ENCODE measurements around the gene GPR153. TPM values are rescaled to one million over a fixed set of nuclear protein-coding genes. Genes with fewer than 3 reads are reported as not detected.
A peak's percentile ranks its signal among the peaks of the same experiment; 100 is the strongest.

The GPR153 gene
- total and polyA plus RNA-seq, 2 of the 8 experiments (the other 6 are each of a cell fraction or from before 2014, with no cell fraction given) = 5.7 to 8.1 TPM

DNA sequence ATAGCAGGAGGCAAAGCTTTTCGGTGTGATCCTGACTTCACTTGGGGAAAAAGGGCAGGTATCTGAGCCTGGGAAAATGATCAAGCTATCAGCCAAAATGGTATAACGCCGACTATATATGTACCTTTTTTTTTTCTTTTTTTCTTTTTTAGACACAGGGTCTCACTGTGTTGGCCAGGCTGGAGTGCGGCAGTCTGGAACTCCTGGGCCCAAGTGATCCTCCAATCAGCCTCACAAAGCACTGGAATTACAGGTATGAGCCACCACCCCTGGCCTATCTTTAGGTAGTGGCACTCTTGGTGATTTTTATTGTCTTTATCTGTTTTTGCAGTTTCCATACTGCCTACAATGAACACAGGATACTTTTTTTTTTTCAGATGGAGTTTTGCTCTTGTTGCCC is 23.8 kb downstream of the GPR153 start:
- H2BK12ac ChIP-seq (ENCODE audit: low read depth, low read length) = no peak overlapping the region
- peaks cover 6 to 27% of the 10 kb centered on the region in 2 experiments for H3K79me2 ChIP-seq (ENCODE audit: control insufficient read depth in 1 of 2, insufficient read depth in 2 of 2, low read length in 2 of 2)
- no peak overlapping the region for H3K56ac ChIP-seq (replicated peaks; ENCODE audit: insufficient read length, low read depth, low read length)
- no peak overlapping the region for H3K9ac ChIP-seq (replicated peaks in 1 of 4; ENCODE audit: extremely low read depth in 1 of 4, low read depth in 3 of 4, low read length in 3 of 4)
- H3K27me3 ChIP-seq (replicated peaks in 1 of 4; ENCODE audit: control insufficient read depth in 3 of 4, extremely low read depth in 1 of 4, insufficient read depth in 3 of 4, low read length in 3 of 4) = no peaks in the 10 kb centered on the region
- peak overlapping the region; percentile 44; the same call in 1 of the 2 replicates for H3K18ac ChIP-seq (ENCODE audit: extremely low read depth, low read length)
- H3K23ac ChIP-seq (ENCODE audit: insufficient read length) = no peak overlapping the region
- H3K4me1 ChIP-seq (replicated peaks in 1 of 4; ENCODE audit: control insufficient read depth in 3 of 4, insufficient read depth in 4 of 4, low read length in 3 of 4) = peaks cover 13 to 38% (median 31%) of the 10 kb centered on the region in 4 experiments
- 0 out of 2 replicates have a peak overlapping the region, but pooled peaks have one; percentile 61 for H2BK20ac ChIP-seq (ENCODE audit: low read length)
- no peak for FAIRE-seq
- H3K23me2 ChIP-seq (ENCODE audit: low read depth, low read length) = 0 out of 2 replicates have a peak, but pooled peaks cover 5% of the 10 kb centered on the region
- H2BK15ac ChIP-seq (ENCODE audit: low read length) = no peak overlapping the region
- no peak overlapping the region for H2AK5ac ChIP-seq (ENCODE audit: low read depth, low read length)
- H3K4me2 ChIP-seq (ENCODE audit: insufficient read depth in 1 of 2, low read depth in 2 of 2, low read length in 2 of 2) = peak overlapping the region in 1 of 2 experiments; percentile 67; a peak in 2 of 4 replicates
- no peak for DNase-seq (ENCODE audit: low read depth in 1 of 2, low spot score in 2 of 2)
- H3K9me3 ChIP-seq (ENCODE audit: insufficient read depth in 2 of 2, low read depth in 1 of 2, low read length in 1 of 2) = no peaks in the 10 kb centered on the region
- CTCF ChIA-PET (ENCODE audit: partially characterized antibody) = interaction anchor here (0.6 to 19.1 kb wide), 10 partner anchors 10 to 751 kb away, joined by 3 to 353 read pairs (median 9); partner anchors contain the start of genes RNF207 and RPL22
- peaks cover 8% of the 10 kb centered on the region; the same call in 1 of the 2 replicates for H3K79me1 ChIP-seq (ENCODE audit: low read depth, low read length)
- no peak overlapping the region for H2BK120ac ChIP-seq (replicated peaks; ENCODE audit: low read depth, low read length)
- H3K27ac ChIP-seq (ENCODE audit: low read depth, low read length) = no peak overlapping the region
- H3K14ac ChIP-seq (ENCODE audit: insufficient read length) = no peak overlapping the region
- H3K36me3 ChIP-seq (ENCODE audit: control insufficient read depth in 2 of 4, insufficient read depth in 4 of 4, low read length in 3 of 4) = peaks cover 6 to 19% (median 13%) of the 10 kb centered on the region in 4 experiments; a peak in 6 of 8 replicates
- H4K8ac ChIP-seq (ENCODE audit: extremely low read depth, insufficient read depth, low read length) = no peak overlapping the region
- H4K91ac ChIP-seq (replicated peaks; ENCODE audit: insufficient read length, low read length) = no peak overlapping the region
- H4K20me1 ChIP-seq (replicated peaks in 1 of 2; ENCODE audit: control insufficient read depth in 1 of 2, insufficient read depth in 2 of 2, low read length in 2 of 2) = peaks cover 7 to 13% of the 10 kb centered on the region in 2 experiments
- WGBS, 2 experiments (ENCODE audit: extremely low coverage in 1 of 2, insufficient coverage in 1 of 2, insufficient read length in 1 of 2, insufficient replicate concordance in 2 of 2, low coverage in 1 of 2, low lambda C conversion rate in 2 of 2, missing lambda C conversion rate in 1 of 2) = 89% methylated on average over 4 of the region's 4 CpGs; no CpG with 5 or more reads in 1 of the 2 experiments
- no peak overlapping the region for H2AFZ ChIP-seq (ENCODE audit: low read length)
- H3K4ac ChIP-seq (replicated peaks; ENCODE audit: insufficient read length, low read depth, low read length) = no peak overlapping the region
- H2BK5ac ChIP-seq (ENCODE audit: low read depth, low read length) = no peak overlapping the region
- POLR2A ChIA-PET (ENCODE audit: partially characterized antibody) = interaction anchor here (6.4 to 6.9 kb wide), 2 partner anchors 12 to 31 kb away, joined by 64 to 78 read pairs; partner anchors contain the start of gene RNF207
- no peak overlapping the region for H4K5ac ChIP-seq (ENCODE audit: insufficient read length, low read depth, low read length)
- H3K4me3 ChIP-seq (ENCODE audit: extremely low read depth in 1 of 4, insufficient read depth in 2 of 4, low read depth in 3 of 4, low read length in 4 of 4) = no peak overlapping the region
- no peak for TF ChIP-seq CREB1 (IDR thresholded peaks at IDR 0.05)
- TF ChIP-seq ZNF274 (IDR thresholded peaks at IDR 0.05; ENCODE audit: borderline replicate concordance, extremely low read depth, low read length) = no peak
- TF ChIP-seq TEAD4 (IDR thresholded peaks at IDR 0.05; ENCODE audit: low read depth, low read length) = no peak
- TF ChIP-seq CBX5 (IDR thresholded peaks at IDR 0.05; ENCODE audit: low read depth, low read length) = no peak
- no peak for TF ChIP-seq POLR2A (IDR thresholded peaks at IDR 0.05; ENCODE audit: control extremely low read depth in 1 of 2, low read depth in 2 of 2, low read length in 2 of 2)
- no peak for TF ChIP-seq YY1 (IDR thresholded peaks at IDR 0.05; ENCODE audit: low read depth, low read length)
- TF ChIP-seq RNF2 (IDR thresholded peaks at IDR 0.05; ENCODE audit: borderline replicate concordance, low read depth, low read length, missing control alignments, poor library complexity, severe bottlenecking) = no peak
- TF ChIP-seq TBP (IDR thresholded peaks at IDR 0.05; ENCODE audit: low read depth, low read length) = no peak
- no peak for TF ChIP-seq SP1 (IDR thresholded peaks at IDR 0.05; ENCODE audit: low read depth, low read length)
- no peak for TF ChIP-seq USF2 (IDR thresholded peaks at IDR 0.05; ENCODE audit: low read length)
- TF ChIP-seq EP300 (IDR thresholded peaks at IDR 0.05; ENCODE audit: borderline replicate concordance in 1 of 2, low read depth in 2 of 2, low read length in 2 of 2) = no peak
- no peak for TF ChIP-seq CEBPB (IDR thresholded peaks at IDR 0.05; ENCODE audit: low read depth, low read length)
- TF ChIP-seq EGR1 (IDR thresholded peaks at IDR 0.05; ENCODE audit: borderline replicate concordance, low read depth, low read length) = no peak

Data from H1 (cell line).